C4-2B (cell line): ENCODE data around the gene FBXL17.

ENCODE experiments used
- H3K27ac ChIP-seq: fragments of 450-650 bp; 2 replicates; pipeline ENCODE4 v1.5.1; 2017
- ZFX ChIP-seq: fragments of 450-650 bp; IDR thresholded peaks from 2 replicates; pipeline ENCODE4 v1.6.1; 2017
- TF ChIP-seq, protein P1 (sequence below): fragments of 450-650 bp; conservative IDR thresholded peaks from 2 replicates; pipeline ENCODE4 v1.5.1; 2017; ENCODE audit warnings: mild to moderate bottlenecking

FBXL17 gene

GRCh38 chr5:107830750-107831149 lies 551.1 kb downstream of the FBXL17 start:
- no peak for TF ChIP-seq ZFX
- TF ChIP-seq, protein P1, sequence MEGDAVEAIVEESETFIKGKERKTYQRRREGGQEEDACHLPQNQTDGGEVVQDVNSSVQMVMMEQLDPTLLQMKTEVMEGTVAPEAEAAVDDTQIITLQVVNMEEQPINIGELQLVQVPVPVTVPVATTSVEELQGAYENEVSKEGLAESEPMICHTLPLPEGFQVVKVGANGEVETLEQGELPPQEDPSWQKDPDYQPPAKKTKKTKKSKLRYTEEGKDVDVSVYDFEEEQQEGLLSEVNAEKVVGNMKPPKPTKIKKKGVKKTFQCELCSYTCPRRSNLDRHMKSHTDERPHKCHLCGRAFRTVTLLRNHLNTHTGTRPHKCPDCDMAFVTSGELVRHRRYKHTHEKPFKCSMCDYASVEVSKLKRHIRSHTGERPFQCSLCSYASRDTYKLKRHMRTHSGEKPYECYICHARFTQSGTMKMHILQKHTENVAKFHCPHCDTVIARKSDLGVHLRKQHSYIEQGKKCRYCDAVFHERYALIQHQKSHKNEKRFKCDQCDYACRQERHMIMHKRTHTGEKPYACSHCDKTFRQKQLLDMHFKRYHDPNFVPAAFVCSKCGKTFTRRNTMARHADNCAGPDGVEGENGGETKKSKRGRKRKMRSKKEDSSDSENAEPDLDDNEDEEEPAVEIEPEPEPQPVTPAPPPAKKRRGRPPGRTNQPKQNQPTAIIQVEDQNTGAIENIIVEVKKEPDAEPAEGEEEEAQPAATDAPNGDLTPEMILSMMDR = no peak
- no peak overlapping the region for H3K27ac ChIP-seq

GRCh38 chr5:107826311-107827000 lies 555.4 kb downstream of the FBXL17 start:
- no peak overlapping the region for H3K27ac ChIP-seq
- TF ChIP-seq ZFX = no peak
- TF ChIP-seq, protein P1 = no peak

GRCh38 chr5:107824821-107825220 lies 557.1 kb downstream of the FBXL17 start:
- no peak overlapping the region for H3K27ac ChIP-seq
- TF ChIP-seq, protein P1 = no peak
- no peak for TF ChIP-seq ZFX

DNA sequence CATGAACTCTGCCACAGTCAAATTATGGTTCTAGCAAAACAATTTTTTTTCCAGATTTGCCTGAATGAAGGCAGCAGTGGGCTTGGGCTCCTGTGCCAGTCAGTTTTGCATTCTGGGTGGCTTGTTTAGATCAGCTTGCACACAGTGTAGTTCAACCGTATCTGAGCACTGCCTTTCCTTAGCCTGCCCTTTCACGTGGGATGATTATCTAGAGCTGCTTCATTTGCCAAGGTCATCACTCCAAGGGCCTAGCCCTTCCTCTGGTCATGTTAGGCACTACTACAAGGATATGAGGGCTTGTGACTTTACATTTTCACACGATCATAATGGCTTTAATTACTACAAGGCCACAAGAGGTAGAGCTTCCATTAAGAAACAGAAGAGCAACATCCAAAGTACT lies 560.6 kb downstream of the FBXL17 start:
- TF ChIP-seq, protein P1 = no peak
- TF ChIP-seq ZFX = no peak
- no peak overlapping the region for H3K27ac ChIP-seq

GRCh38 chr5:107820429-107820828 lies 561.5 kb downstream of the FBXL17 start:
- TF ChIP-seq, protein P1 = no peak; the same call in 1 of the 2 replicates
- TF ChIP-seq ZFX = no peak
- H3K27ac ChIP-seq = no peak overlapping the region

- H3K27ac ChIP-seq = no peak overlapping the region
- no peak for TF ChIP-seq ZFX
- TF ChIP-seq, protein P1 = no peak
These were observed 563.9 kb downstream of the FBXL17 start for GRCh38 chr5:107817951-107818350.

DNA sequence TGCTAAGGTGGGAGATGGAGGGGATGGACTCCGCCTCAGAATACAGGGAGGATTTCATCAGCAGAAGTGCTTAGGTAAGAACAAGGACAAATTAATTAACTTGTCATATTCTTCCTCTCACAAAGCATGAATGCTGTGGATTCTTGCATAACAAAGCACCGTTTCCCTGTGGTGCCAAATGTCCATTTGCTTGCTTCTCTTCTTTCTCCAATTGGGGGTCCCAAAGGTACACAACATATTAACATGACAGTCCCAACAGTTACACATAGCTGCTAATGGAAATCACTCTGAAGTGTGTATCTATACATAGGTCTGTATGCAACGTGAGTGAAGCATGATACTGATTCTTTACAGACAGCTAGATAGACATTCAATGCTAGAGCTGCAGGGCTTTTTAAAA lies 564.5 kb downstream of the FBXL17 start:
- no peak for TF ChIP-seq ZFX
- TF ChIP-seq, protein P1 = no peak
- no peak overlapping the region for H3K27ac ChIP-seq
